HEK293T (cell line): ENCODE data around the gene STXBP5.

ENCODE experiments used
- ARNT ChIP-seq: fragments of 450-650 bp; IDR thresholded peaks from 2 replicates; pipeline ENCODE4 v1.6.1; 2017; ENCODE audit warnings: mild to moderate bottlenecking
- BHLHE40 ChIP-seq: fragments of 450-650 bp; IDR thresholded peaks from 2 replicates; pipeline ENCODE4 v1.6.1; 2016; ENCODE audit warnings: mild to moderate bottlenecking, moderate library complexity, borderline replicate concordance
- CTBP1 ChIP-seq: fragments of 450-650 bp; IDR thresholded peaks from 2 replicates; pipeline ENCODE4 v1.6.1; 2016; ENCODE audit warnings: borderline replicate concordance
- ELF4 ChIP-seq: fragments of 450-650 bp; IDR thresholded peaks from 2 replicates; pipeline ENCODE4 v1.6.1; 2017; ENCODE audit warnings: antibody characterized with exemption
- HDGF ChIP-seq: fragments of 450-650 bp; IDR thresholded peaks from 2 replicates; pipeline ENCODE4 v1.6.1; 2017; ENCODE audit warnings: antibody characterized with exemption, borderline replicate concordance
- L3MBTL2 ChIP-seq: fragments of 450-650 bp; conservative IDR thresholded peaks from 2 replicates; pipeline ENCODE4 v1.6.1; 2016; ENCODE audit warnings: mild to moderate bottlenecking
- NFRKB ChIP-seq: fragments of 450-650 bp; IDR thresholded peaks from 2 replicates; pipeline ENCODE4 v1.6.1; 2016; ENCODE audit warnings: mild to moderate bottlenecking, moderate library complexity
- SP1 ChIP-seq: fragments of 450-650 bp; IDR thresholded peaks from 2 replicates; pipeline ENCODE4 v1.6.1; 2017
- SUZ12 ChIP-seq: fragments of 450-650 bp; IDR thresholded peaks from 2 replicates; pipeline ENCODE4 v1.6.1; 2016; ENCODE audit warnings: mild to moderate bottlenecking
- TARDBP ChIP-seq: fragments of 450-650 bp; IDR thresholded peaks from 2 replicates; pipeline ENCODE4 v1.6.1; 2016
- TF ChIP-seq, protein P1 (sequence below): fragments of 450-650 bp; IDR thresholded peaks from 2 replicates; pipeline ENCODE4 v1.6.1; 2016

DNA sequence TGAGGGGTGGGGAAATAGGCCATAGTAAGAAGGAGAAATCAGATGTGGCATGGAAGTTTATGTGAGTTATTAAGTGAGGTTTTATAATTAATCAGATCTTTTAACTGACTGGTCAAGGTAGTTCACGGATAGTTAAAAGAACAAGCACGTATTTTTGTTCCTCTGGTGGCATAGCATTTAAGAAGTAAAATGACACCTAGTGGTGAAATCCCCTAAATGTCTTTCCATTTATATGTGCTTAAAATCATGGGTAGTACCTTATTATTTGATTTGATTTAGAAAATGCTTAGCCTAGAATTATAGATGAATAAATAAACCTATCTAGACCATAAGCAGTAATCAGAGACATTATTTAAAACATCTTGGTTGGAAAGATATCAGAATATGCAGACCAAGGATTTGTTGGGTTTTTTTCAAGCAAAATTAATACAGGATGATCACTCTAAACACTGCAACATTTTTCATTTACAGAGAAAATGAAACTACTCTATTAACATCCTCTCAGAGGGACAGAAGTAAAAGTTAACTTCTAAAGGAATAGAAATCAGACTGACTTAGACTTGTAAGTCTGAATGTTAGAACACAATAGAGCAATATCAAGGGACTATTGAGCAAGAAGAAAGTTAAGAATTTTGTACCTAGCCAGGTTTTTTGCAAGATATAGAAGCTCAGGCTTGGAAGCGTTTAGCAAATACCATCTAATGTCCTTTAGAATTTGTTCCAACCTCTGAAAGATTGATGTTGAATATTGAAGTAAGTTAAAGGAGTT lies 81.1 kb downstream of the STXBP5 start:
- TF ChIP-seq NFRKB (no peak), ARNT (no peak), SP1 (no peak), TARDBP (no peak), CTBP1 (no peak), HDGF (no peak), ELF4 (no peak), SUZ12 (no peak), BHLHE40 (no peak), L3MBTL2 (no peak)
- TF ChIP-seq, protein P1, sequence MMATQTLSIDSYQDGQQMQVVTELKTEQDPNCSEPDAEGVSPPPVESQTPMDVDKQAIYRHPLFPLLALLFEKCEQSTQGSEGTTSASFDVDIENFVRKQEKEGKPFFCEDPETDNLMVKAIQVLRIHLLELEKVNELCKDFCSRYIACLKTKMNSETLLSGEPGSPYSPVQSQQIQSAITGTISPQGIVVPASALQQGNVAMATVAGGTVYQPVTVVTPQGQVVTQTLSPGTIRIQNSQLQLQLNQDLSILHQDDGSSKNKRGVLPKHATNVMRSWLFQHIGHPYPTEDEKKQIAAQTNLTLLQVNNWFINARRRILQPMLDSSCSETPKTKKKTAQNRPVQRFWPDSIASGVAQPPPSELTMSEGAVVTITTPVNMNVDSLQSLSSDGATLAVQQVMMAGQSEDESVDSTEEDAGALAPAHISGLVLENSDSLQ = no peak
